Vagina (tissue), 2 donors: ENCODE measurements around the gene TBX15. TPM values are rescaled to one million over a fixed set of nuclear protein-coding genes. Genes with fewer than 3 reads are reported as not detected.

ENCODE experiments used
- DNase-seq, 2 donors: peaks; one replicate each; pipeline ENCODE4 v3.0.0-alpha.2; 2017; ENCODE audit errors: extremely low spot score in 2 of 2
- H3K27ac ChIP-seq: fragments of 200-600 bp; sonication (generic); one replicate; pipeline ENCODE4 v1.5.1; 2019
- H3K27me3 ChIP-seq: fragments of 200-600 bp; sonication (generic); one replicate; pipeline ENCODE4 v1.5.1; 2019
- H3K36me3 ChIP-seq, 2 donors: fragments of 200-600 bp; sonication (generic); one replicate each; pipeline ENCODE4 v1.5.1; 2017 to 2019
- H3K4me1 ChIP-seq: fragments of 200-600 bp; sonication (generic); one replicate; pipeline ENCODE4 v1.5.1; 2019
- H3K4me3 ChIP-seq, 2 donors: fragments of 200-600 bp; sonication (generic); 1 replicate in 1 of 2; 2 replicates in 1 of 2; pipeline ENCODE4 v1.5.1; 2016 to 2019
- H3K9me3 ChIP-seq: fragments of 200-600 bp; sonication (generic); one replicate; pipeline ENCODE4 v1.5.1; 2019
- CTCF ChIP-seq, 3 experiments: fragments of 450-650 bp in 2 of 3; fragments of 200-600 bp in 1 of 3; sonication (generic) in 1 of 3; IDR thresholded peaks; one replicate each; pipeline ENCODE4 v1.5.1; 2017 to 2019; ENCODE audit warnings: antibody characterized with exemption in 3 of 3, mild to moderate bottlenecking in 2 of 3, moderate library complexity in 2 of 3
- POLR2A ChIP-seq, 2 donors: fragments of 450-650 bp; IDR thresholded peaks; one replicate each; pipeline ENCODE4 v1.6.1; 2017; ENCODE audit warnings: antibody characterized with exemption in 2 of 2, mild to moderate bottlenecking in 2 of 2, moderate library complexity in 2 of 2
- POLR2AphosphoS5 ChIP-seq, 2 donors: sonication (generic); formaldehyde crosslinking; IDR thresholded peaks; one replicate each; pipeline ENCODE4 v1.9.0; 2017; ENCODE audit warnings: antibody characterized with exemption in 2 of 2, mild to moderate bottlenecking in 2 of 2, low read depth in 1 of 2; ENCODE audit not compliant: insufficient read depth in 1 of 2
- intact Hi-C: fragments of 100-400 bp; cut with DNase I; formaldehyde crosslinking; loops from one replicate; pipeline ENCODE4 v1.15.1; 2023
- total RNA-seq: library from RNA; depleted of rRNA; stranded (reverse); fragments of >200 nt; gene quantifications from one replicate; pipeline ENCODE4 v1.2.3, GENCODE V29; 2016

TBX15 gene
- total RNA-seq, 1 donor from 2014 or later: 0.98 TPM

DNA sequence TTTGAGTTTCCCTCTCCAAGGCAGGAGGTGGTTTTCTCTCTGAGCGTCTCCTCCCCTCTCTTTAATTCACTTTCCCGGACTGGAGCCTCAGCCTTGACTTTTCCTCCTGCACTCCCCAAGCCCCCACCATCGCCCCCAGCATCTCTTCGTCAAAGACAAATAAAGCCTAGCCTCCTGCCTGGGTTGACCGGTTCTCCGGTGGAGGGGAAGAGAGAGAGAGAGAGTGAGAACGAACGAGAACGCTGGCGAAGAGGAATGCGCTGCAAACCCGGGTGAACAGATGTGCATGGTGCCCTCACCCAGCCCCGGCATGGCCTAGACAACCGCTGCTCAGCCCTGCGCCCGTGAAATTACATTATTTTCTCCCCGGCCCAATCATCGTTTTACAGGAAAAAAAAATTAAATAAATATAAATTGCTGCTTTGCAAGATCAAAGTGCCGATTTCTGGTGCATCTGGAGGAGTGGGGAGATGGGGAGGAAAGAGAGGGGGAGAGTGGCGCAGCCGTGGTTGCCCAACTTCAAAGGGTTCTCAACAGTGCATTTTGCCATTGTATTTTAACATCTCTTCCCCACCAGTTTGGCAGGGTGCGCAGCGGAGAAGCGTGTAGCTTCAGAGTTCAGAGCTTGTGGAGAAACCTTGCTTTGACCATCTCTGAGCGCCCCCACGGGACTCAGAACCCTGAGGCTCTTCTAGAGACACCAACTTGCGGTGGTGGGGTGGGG is 11.4 kb upstream of the TBX15 start:
- H3K36me3 ChIP-seq: no peaks in the 10 kb centered on the region
- H3K27me3 ChIP-seq: peaks cover 6% of the 10 kb centered on the region
- DNase-seq: peak in 1 of 2 donors; percentile 52
- no peak overlapping the region for H3K4me3 ChIP-seq
- H3K4me1 ChIP-seq: peaks cover 21% of the 10 kb centered on the region
- H3K9me3 ChIP-seq: no peaks in the 10 kb centered on the region
- H3K27ac ChIP-seq: no peak overlapping the region
- no peak for TF ChIP-seq CTCF (IDR thresholded peaks at IDR 0.05)
- TF ChIP-seq POLR2A (IDR thresholded peaks at IDR 0.05): no peak
- TF ChIP-seq POLR2AphosphoS5 (IDR thresholded peaks at IDR 0.05; ENCODE audit: insufficient read depth in 1 of 2, low read depth in 1 of 2): no peak
- intact Hi-C loops: no loop called here

- no peaks in the 10 kb centered on the region for H3K36me3 ChIP-seq
- no peak overlapping the region for H3K27ac ChIP-seq
- H3K4me3 ChIP-seq: no peak overlapping the region
- DNase-seq: peak in 1 of 2 donors; percentile 37
- H3K27me3 ChIP-seq: peaks cover 15% of the 10 kb centered on the region
- TF ChIP-seq POLR2A (IDR thresholded peaks at IDR 0.05): no peak
- TF ChIP-seq POLR2AphosphoS5 (IDR thresholded peaks at IDR 0.05; ENCODE audit: insufficient read depth in 1 of 2, low read depth in 1 of 2): no peak
- TF ChIP-seq CTCF (IDR thresholded peaks at IDR 0.05): no peak
- no peaks in the 10 kb centered on the region for H3K9me3 ChIP-seq
- intact Hi-C loops: no loop called here
- peaks cover 22% of the 10 kb centered on the region for H3K4me1 ChIP-seq
Measured at GRCh38 chr1:118998171-118998570, 10.0 kb upstream of the TBX15 start.

GRCh38 chr1:118997225-118997624 is 9.1 kb upstream of the TBX15 start:
- H3K36me3 ChIP-seq: no peaks in the 10 kb centered on the region
- TF ChIP-seq CTCF (IDR thresholded peaks at IDR 0.05) (no peak), POLR2A (IDR thresholded peaks at IDR 0.05) (no peak), POLR2AphosphoS5 (IDR thresholded peaks at IDR 0.05; ENCODE audit: insufficient read depth in 1 of 2, low read depth in 1 of 2) (no peak)
- H3K27me3 ChIP-seq: peaks cover 15% of the 10 kb centered on the region
- H3K9me3 ChIP-seq: no peaks in the 10 kb centered on the region
- intact Hi-C loops: no loop called here
- H3K27ac ChIP-seq: no peak overlapping the region
- no peak for DNase-seq
- peaks cover 30% of the 10 kb centered on the region for H3K4me1 ChIP-seq
- no peak overlapping the region for H3K4me3 ChIP-seq

- Histone ChIP-seq H3K36me3 (no peaks in the 10 kb centered on the region), H3K27me3 (peaks cover 14% of the 10 kb centered on the region), H3K9me3 (no peaks in the 10 kb centered on the region), H3K27ac (no peak overlapping the region), H3K4me1 (peaks cover 18% of the 10 kb centered on the region), H3K4me3 (no peak overlapping the region)
- TF ChIP-seq POLR2A (IDR thresholded peaks at IDR 0.05) (no peak), CTCF (IDR thresholded peaks at IDR 0.05) (no peak), POLR2AphosphoS5 (IDR thresholded peaks at IDR 0.05; ENCODE audit: insufficient read depth in 1 of 2, low read depth in 1 of 2) (no peak)
- intact Hi-C loops: no loop called here
- no peak for DNase-seq
Measured at GRCh38 chr1:118995312-118996016, 7.3 kb upstream of the TBX15 start.

GRCh38 chr1:118993700-118994026 is 5.5 kb upstream of the TBX15 start:
- Histone ChIP-seq H3K36me3 (no peaks in the 10 kb centered on the region), H3K4me3 (no peak overlapping the region), H3K4me1 (peaks cover 9% of the 10 kb centered on the region), H3K27me3 (peaks cover 16% of the 10 kb centered on the region), H3K27ac (no peak overlapping the region), H3K9me3 (no peaks in the 10 kb centered on the region)
- no peak for DNase-seq
- intact Hi-C loops: no loop called here
- TF ChIP-seq POLR2AphosphoS5 (IDR thresholded peaks at IDR 0.05; ENCODE audit: insufficient read depth in 1 of 2, low read depth in 1 of 2) (no peak), POLR2A (IDR thresholded peaks at IDR 0.05) (no peak), CTCF (IDR thresholded peaks at IDR 0.05) (no peak)
